K562 (cell line): ENCODE results near the gene ADGRE1. TPM values are rescaled to one million over a fixed set of nuclear protein-coding genes. Genes with fewer than 3 reads are reported as not detected.

Experiments
- ATAC-seq: fragments of 200-7000 bp; cut with Tn5 transposase; 3 replicates; pipeline ENCODE4 v1.9.1; 2020; ENCODE audit warnings: moderate library complexity
- BruUV-seq: library from RNA; stranded (reverse); fragments of 400-500 nt; replicated peaks from 2 replicates; lab custom pipeline; 2021; lab: Mats Ljungman, UMichigan
- CTCF ChIA-PET: fragments of 300-600 bp; formaldehyde crosslinking; extraction: SDS; loops from one replicate; lab custom pipeline; 2021; ENCODE audit warnings: low intra/inter-chr PET ratio; lab: Yijun Ruan, JAX
- POLR2A ChIA-PET: fragments of 300-600, 350-650 bp; sonication (Branson Sonifier 250); formaldehyde crosslinking; extraction: SDS; loops from one replicate; lab custom pipeline; 2021; ENCODE audit warnings: antibody characterized with exemption, inconsistent platforms; lab: Yijun Ruan, JAX
- DNase-seq, 4 experiments: peaks; one replicate each; pipeline versions ENCODE4 v3.0.0 to v3.0.0-alpha.2; 2011 to 2018; ENCODE audit warnings: low spot score in 3 of 4, mixed read lengths in 3 of 4; ENCODE audit errors: extremely low read depth in 1 of 4
- FAIRE-seq: peaks from 2 replicates; lab custom pipeline; 2011; peaks lifted over from hg19 to GRCh38; lab: Jason Lieb, UNC
- H2AFZ ChIP-seq: 2 replicates; pipeline ENCODE4 v1.6.0; 2011; ENCODE audit warnings: low read depth, low read length, control low read depth, inconsistent platforms
- H3K27ac ChIP-seq: fragments of 200-600 bp; 3 replicates; pipeline ENCODE4 v1.8.0; 2011; ENCODE audit warnings: low read depth, mild to moderate bottlenecking, control low read depth, inconsistent platforms, low read length, moderate library complexity, mixed read lengths; ENCODE audit errors: extremely low read depth
- H3K27me3 ChIP-seq, 2 experiments: fragments of 300-600 bp in 1 of 2; 2 replicates in 1 of 2; 3 replicates in 1 of 2; pipeline versions ENCODE4 v1.6.0 to v1.8.0; 2011; ENCODE audit warnings: inconsistent platforms in 2 of 2, low read length in 2 of 2, mild to moderate bottlenecking in 1 of 2, mixed read lengths in 1 of 2, moderate library complexity in 1 of 2; ENCODE audit not compliant: control insufficient read depth in 2 of 2, insufficient read depth in 2 of 2
- H3K36me3 ChIP-seq: fragments of 300-600 bp; 3 replicates; pipeline ENCODE4 v1.8.0; 2011; ENCODE audit warnings: mild to moderate bottlenecking, low read length, inconsistent platforms; ENCODE audit not compliant: control insufficient read depth, insufficient read depth
- H3K4me1 ChIP-seq, 2 experiments: fragments of 200-600 bp in 1 of 2; replicated peaks in 1 of 2; 2 replicates in 1 of 2; 3 replicates in 1 of 2; pipeline versions ENCODE4 v1.5.1 to v1.8.0; 2011; ENCODE audit warnings: inconsistent platforms in 2 of 2, low read length in 2 of 2, mild to moderate bottlenecking in 1 of 2, mixed read lengths in 1 of 2, moderate library complexity in 1 of 2; ENCODE audit not compliant: control insufficient read depth in 2 of 2, insufficient read depth in 2 of 2
- H3K4me2 ChIP-seq: 2 replicates; pipeline ENCODE4 v1.6.1; 2011; ENCODE audit warnings: low read length, control low read depth, inconsistent platforms, mixed read lengths; ENCODE audit not compliant: insufficient read depth
- H3K4me3 ChIP-seq: fragments of 200-600 bp; sonication (generic), shearing (Covaris generic); 2 replicates; pipeline ENCODE4 v1.5.1; 2016; ENCODE audit warnings: control low read depth, inconsistent platforms
- H3K79me2 ChIP-seq: fragments of 200-600 bp; 3 replicates; pipeline ENCODE4 v1.8.0; 2011; ENCODE audit warnings: low read length, inconsistent platforms; ENCODE audit not compliant: control insufficient read depth, insufficient read depth
- H3K9ac ChIP-seq, 2 experiments: 2 replicates each; pipeline versions ENCODE4 v1.6.0 to v1.6.1; 2011; ENCODE audit warnings: low read depth in 2 of 2, low read length in 2 of 2, control low read depth in 1 of 2, inconsistent platforms in 1 of 2, mild to moderate bottlenecking in 1 of 2, mixed read lengths in 1 of 2; ENCODE audit not compliant: insufficient read depth in 1 of 2
- H3K9me1 ChIP-seq: one replicate; pipeline ENCODE4 v1.6.0; 2011; ENCODE audit warnings: inconsistent platforms, mild to moderate bottlenecking, low read length, moderate library complexity; ENCODE audit not compliant: control insufficient read depth, insufficient read depth
- H3K9me3 ChIP-seq: replicated peaks from 2 replicates; pipeline ENCODE4 v1.5.1; 2011; ENCODE audit warnings: low read depth, low read length, inconsistent platforms; ENCODE audit not compliant: control insufficient read depth, insufficient read depth
- H4K20me1 ChIP-seq: replicated peaks from 2 replicates; pipeline ENCODE4 v1.6.1; 2011; ENCODE audit warnings: low read length, inconsistent platforms, mixed read lengths; ENCODE audit not compliant: control insufficient read depth, insufficient read depth
- ARNT ChIP-seq, 2 experiments: fragments of 450-650 bp; IDR thresholded peaks; 2 replicates each; pipeline ENCODE4 v1.6.1; 2016; ENCODE audit warnings: mild to moderate bottlenecking in 1 of 2
- BMI1 ChIP-seq: fragments of 150-350 bp; IDR thresholded peaks from 2 replicates; pipeline ENCODE4 v1.6.1; 2014; ENCODE audit warnings: low read length
- HDAC8 ChIP-seq: fragments of 450-650 bp; IDR thresholded peaks from 2 replicates; pipeline ENCODE4 v1.6.1; 2016; ENCODE audit warnings: mild to moderate bottlenecking, missing genetic modification characterization, moderate library complexity, missing compliant biosample characterization
- KAT8 ChIP-seq: fragments of 450-650 bp; IDR thresholded peaks from 2 replicates; pipeline ENCODE4 v1.6.1; 2016; ENCODE audit warnings: low read depth, mild to moderate bottlenecking
- MXI1 ChIP-seq: IDR thresholded peaks from 2 replicates; pipeline ENCODE4 v1.6.1; 2011; ENCODE audit warnings: low read depth, mild to moderate bottlenecking, improper control_type of control experiment, low read length
- NELFE ChIP-seq: IDR thresholded peaks from 2 replicates; pipeline ENCODE4 v1.6.1; 2011; ENCODE audit warnings: mild to moderate bottlenecking; ENCODE audit not compliant: insufficient read depth, insufficient read length
- PTBP1 ChIP-seq: fragments of 200-400 bp; formaldehyde crosslinking; IDR thresholded peaks from 2 replicates; pipeline ENCODE4 v1.6.1; 2017; ENCODE audit warnings: low read depth, low read length
- WGBS: fragments of 100-300 bp; shearing (Covaris generic); methylation state at CpG from one replicate; pipeline ENCODE4 v1.1.6; 2016; ENCODE audit warnings: low coverage, mixed read lengths; ENCODE audit not compliant: insufficient coverage; ENCODE audit errors: missing lambda C conversion rate; 5-methylcytosine and 5-hydroxymethylcytosine counted together
- in situ Hi-C: fragments of 300-500 bp; cut with MboI; formaldehyde crosslinking; loops from 4 replicates; pipeline ENCODE4 v1.15.0; 2018; ENCODE audit warnings: inconsistent platforms, mixed read lengths
- intact Hi-C: fragments of 100-400 bp; cut with micrococcal nuclease; formaldehyde crosslinking; loops from 2 replicates; pipeline ENCODE4 v1.14.2; 2022
- polyA plus RNA-seq, 8 experiments: library from polyadenylated mRNA; depleted of rRNA in 4 of 8; stranded (reverse) in 5 of 8; unstranded in 3 of 8; fragments of >200 nt; fragmentation: Nextera tagmentation in 2 of 8; fragmentation: Illumina TruSeq in 1 of 8; extraction: Ambion mirVana in 2 of 8; extraction: Trizol in 1 of 8; gene quantifications; 2 replicates each; pipeline versions ENCODE4 v1.2.1 to v1.2.3, GENCODE V29; 2011 to 2014; ENCODE audit warnings: inconsistent platforms in 1 of 8, missing spikeins in 1 of 8
- total RNA-seq, 7 experiments: library from RNA; depleted of rRNA in 6 of 7; stranded (reverse); fragments of >200 nt in 6 of 7; fragmentation: Illumina TruSeq in 2 of 7; extraction: Trizol in 2 of 7; gene quantifications; 2 replicates each; pipeline versions ENCODE4 v1.2.1 to v1.2.3, GENCODE V29; 2011 to 2021; ENCODE audit warnings: low replicate concordance in 1 of 7
- TF ChIP-seq, protein P1 (sequence below), 2 experiments: fragments of 450-650 bp in 1 of 2; sonication (generic) in 1 of 2; formaldehyde crosslinking in 1 of 2; IDR thresholded peaks; 2 replicates each; pipeline versions ENCODE4 v1.7.1 to v1.9.0; 2016 to 2022; ENCODE audit warnings: inconsistent platforms in 1 of 2, mild to moderate bottlenecking in 1 of 2, missing genetic modification reagents in 1 of 2

ADGRE1 gene
- total and polyA plus RNA-seq, 9 of the 15 experiments (the other 6 are each of a cell fraction or from before 2014, with no cell fraction given), result 0.09 to 0.49 (median 0.25) TPM; not detected in 1

DNA sequence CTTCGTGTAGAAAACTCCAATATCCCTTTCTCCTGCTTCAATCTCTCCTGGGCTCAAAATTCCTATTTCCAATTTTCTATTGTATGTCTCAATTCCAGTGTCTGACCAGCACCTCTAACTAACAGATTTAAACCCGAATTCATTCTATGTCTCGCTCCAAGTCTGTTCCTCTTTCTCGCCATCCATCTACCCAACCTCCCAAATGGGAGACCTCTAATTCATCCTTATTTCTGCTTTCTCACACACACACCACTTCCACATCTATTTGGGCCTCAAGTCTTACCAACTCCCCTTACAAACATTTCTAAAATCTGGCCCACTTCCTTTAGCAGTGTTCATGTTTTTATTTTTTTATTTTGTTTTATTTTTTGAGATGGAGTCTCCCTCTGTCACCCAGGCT, 80.6 kb downstream of the ADGRE1 start (continued):
- TF ChIP-seq ARNT (IDR thresholded peaks at IDR 0.05), result no peak
- TF ChIP-seq NELFE, result no peak
- no peak for TF ChIP-seq PTBP1
- no peak for TF ChIP-seq KAT8
- no peak for TF ChIP-seq BMI1

DNA sequence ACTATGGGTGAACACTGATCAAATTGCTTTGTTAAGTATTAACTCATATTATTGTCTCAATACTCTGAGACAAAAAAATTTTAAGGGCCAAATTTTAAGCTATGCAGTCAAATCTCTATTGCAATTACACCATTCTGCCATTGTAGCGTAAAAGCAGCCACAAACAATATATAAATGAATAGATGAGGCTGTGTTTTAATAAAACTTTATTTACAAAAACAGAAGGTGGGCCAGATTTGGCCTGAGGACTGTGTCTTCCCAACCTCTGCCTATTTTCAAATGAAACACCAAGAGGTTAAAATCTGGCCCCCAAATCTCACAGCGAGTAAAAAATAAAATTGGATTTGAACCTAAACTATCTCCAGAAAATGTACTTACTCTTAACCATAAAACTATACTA, 82.1 kb downstream of the ADGRE1 start:
- Histone ChIP-seq H3K79me2 (no peaks in the 10 kb centered on the region), H3K4me1 (no peaks in the 10 kb centered on the region), H3K4me2 (no peak overlapping the region), H3K36me3 (no peaks in the 10 kb centered on the region), H3K4me3 (no peak overlapping the region), H3K27ac (no peak overlapping the region), H3K9ac (no peak overlapping the region), H2AFZ (no peak overlapping the region), H3K27me3 (peaks cover 2 to 13% of the 10 kb centered on the region in 2 experiments; a peak in 4 of 5 replicates), H3K9me1 (no peaks in the 10 kb centered on the region), H4K20me1 (no peaks in the 10 kb centered on the region), H3K9me3 (no peaks in the 10 kb centered on the region)
- intact Hi-C loops (no loop called here), in situ Hi-C loops (no loop called here)
- CTCF ChIA-PET, result no interaction called here
- ATAC-seq (no peak), FAIRE-seq (no peak), DNase-seq (no peak)
- no TSS peak for BruUV-seq
- TF ChIP-seq, protein P1, sequence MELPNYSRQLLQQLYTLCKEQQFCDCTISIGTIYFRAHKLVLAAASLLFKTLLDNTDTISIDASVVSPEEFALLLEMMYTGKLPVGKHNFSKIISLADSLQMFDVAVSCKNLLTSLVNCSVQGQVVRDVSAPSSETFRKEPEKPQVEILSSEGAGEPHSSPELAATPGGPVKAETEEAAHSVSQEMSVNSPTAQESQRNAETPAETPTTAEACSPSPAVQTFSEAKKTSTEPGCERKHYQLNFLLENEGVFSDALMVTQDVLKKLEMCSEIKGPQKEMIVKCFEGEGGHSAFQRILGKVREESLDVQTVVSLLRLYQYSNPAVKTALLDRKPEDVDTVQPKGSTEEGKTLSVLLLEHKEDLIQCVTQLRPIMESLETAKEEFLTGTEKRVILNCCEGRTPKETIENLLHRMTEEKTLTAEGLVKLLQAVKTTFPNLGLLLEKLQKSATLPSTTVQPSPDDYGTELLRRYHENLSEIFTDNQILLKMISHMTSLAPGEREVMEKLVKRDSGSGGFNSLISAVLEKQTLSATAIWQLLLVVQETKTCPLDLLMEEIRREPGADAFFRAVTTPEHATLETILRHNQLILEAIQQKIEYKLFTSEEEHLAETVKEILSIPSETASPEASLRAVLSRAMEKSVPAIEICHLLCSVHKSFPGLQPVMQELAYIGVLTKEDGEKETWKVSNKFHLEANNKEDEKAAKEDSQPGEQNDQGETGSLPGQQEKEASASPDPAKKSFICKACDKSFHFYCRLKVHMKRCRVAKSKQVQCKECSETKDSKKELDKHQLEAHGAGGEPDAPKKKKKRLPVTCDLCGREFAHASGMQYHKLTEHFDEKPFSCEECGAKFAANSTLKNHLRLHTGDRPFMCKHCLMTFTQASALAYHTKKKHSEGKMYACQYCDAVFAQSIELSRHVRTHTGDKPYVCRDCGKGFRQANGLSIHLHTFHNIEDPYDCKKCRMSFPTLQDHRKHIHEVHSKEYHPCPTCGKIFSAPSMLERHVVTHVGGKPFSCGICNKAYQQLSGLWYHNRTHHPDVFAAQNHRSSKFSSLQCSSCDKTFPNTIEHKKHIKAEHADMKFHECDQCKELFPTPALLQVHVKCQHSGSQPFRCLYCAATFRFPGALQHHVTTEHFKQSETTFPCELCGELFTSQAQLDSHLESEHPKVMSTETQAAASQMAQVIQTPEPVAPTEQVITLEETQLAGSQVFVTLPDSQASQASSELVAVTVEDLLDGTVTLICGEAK (IDR thresholded peaks at IDR 0.05), result peak; percentile 84
- TF ChIP-seq, protein P1 (CRISPR knock-in tag; IDR thresholded peaks at IDR 0.05), result no peak
- TF ChIP-seq MXI1 (no peak), HDAC8 (tag) (no peak)
- POLR2A ChIA-PET, result no interaction called here
- WGBS, result 2% methylated on average over 2 of the region's 2 CpGs
